Activated CD8-positive, alpha-beta T cell treated with anti-CD3 and anti-CD28 coated beads for 36 hours (primary cell): ENCODE data around the gene CMTM6. TPM values are rescaled to one million over a fixed set of nuclear protein-coding genes. Genes with fewer than 3 reads are reported as not detected.

Experiments
- ATAC-seq: fragments of 200-7000 bp; cut with Tn5 transposase; one replicate; pipeline ENCODE4 v1.10.0; 2021; ENCODE audit warnings: mild to moderate bottlenecking, moderate library complexity
- CTCF ChIA-PET: fragments of 350-600 bp; sonication (Branson Sonifier 250); formaldehyde crosslinking; loops from one replicate; lab custom pipeline; 2021; ENCODE audit warnings: antibody characterized with exemption; lab: Charles Lee
- POLR2A ChIA-PET: fragments of 350-600 bp; sonication (Branson Sonifier 250); formaldehyde crosslinking; loops from one replicate; lab custom pipeline; 2021; ENCODE audit warnings: antibody characterized with exemption; lab: Charles Lee
- DNase-seq: peaks from one replicate; pipeline ENCODE4 v3.0.0-alpha.2; 2020
- H3K27ac Mint-ChIP-seq: one replicate; pipeline ENCODE4 v1.8.0; 2021; ENCODE audit warnings: mild to moderate bottlenecking, mixed read lengths
- H3K27me3 Mint-ChIP-seq: one replicate; pipeline ENCODE4 v1.8.0; 2021; ENCODE audit warnings: mixed read lengths
- H3K36me3 Mint-ChIP-seq: one replicate; pipeline ENCODE4 v1.8.0; 2021; ENCODE audit warnings: low read depth, mixed read lengths
- H3K4me1 Mint-ChIP-seq: one replicate; pipeline ENCODE4 v1.8.0; 2021; ENCODE audit warnings: low read depth, mixed read lengths
- H3K4me3 Mint-ChIP-seq: one replicate; pipeline ENCODE4 v1.8.0; 2021; ENCODE audit warnings: mild to moderate bottlenecking, moderate library complexity, mixed read lengths
- H3K9me3 Mint-ChIP-seq: one replicate; pipeline ENCODE4 v1.8.0; 2021; ENCODE audit warnings: mixed read lengths
- CTCF ChIP-seq: fragments of 200-600 bp; IDR thresholded peaks from one replicate; pipeline ENCODE4 v1.8.0; 2022; ENCODE audit warnings: antibody characterized with exemption, mild to moderate bottlenecking
- intact Hi-C: fragments of 100-400 bp; cut with micrococcal nuclease; formaldehyde crosslinking; loops from one replicate; pipeline ENCODE4 v1.10.0; 2022
- total RNA-seq, 2 experiments: library from RNA; stranded (reverse); gene quantifications; one replicate each; pipeline ENCODE4 v1.2.3, GENCODE V29; 2021

CMTM6 gene, protein sequence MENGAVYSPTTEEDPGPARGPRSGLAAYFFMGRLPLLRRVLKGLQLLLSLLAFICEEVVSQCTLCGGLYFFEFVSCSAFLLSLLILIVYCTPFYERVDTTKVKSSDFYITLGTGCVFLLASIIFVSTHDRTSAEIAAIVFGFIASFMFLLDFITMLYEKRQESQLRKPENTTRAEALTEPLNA
- total RNA-seq, result 10 to 100 TPM; 49.8 to 50.1 TPM

DNA sequence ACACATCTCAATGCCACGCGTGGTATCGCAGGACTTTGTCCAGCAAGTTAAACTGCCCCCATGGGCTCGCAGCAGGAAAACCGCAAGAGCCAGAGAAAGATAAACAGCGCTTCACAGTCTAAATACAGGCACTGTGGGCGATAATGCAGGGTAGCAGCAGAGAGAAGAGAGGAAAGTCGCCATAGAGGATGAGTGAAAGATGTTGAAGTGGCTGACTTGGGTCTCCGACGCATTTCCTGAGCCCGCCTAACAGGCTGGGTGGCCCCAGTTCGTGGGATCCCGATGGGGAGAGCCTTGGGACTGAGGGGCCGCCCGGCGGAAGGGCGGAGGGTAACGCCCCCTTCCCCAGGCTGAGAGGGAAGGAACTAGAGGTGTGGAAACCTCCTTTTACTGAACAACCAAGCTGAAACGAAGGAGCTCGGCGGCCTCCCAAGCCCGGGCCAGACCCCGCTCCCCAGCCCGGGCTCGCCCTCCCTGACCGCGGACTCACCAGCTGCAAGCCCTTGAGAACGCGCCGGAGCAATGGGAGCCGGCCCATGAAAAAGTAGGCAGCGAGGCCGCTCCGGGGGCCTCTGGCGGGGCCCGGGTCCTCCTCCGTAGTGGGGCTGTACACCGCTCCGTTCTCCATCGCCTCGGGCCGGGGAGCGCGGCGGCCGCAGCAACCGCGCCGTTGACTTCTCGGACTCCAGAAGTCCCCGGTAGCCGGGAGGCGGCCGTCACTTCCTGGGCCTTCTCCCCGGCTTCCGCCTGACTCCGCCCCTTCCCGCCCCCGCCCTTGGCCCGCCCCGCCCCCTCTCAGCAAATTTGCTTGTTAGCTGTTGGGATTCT is at the start of gene CMTM6:
Gene CMTM6, minus strand, starts transcription at position 735 of the 828 bp plus-strand sequence. Its CDS starts 107 bp downstream, at position 628.
- H3K4me3 Mint-ChIP-seq, result peak within 1 kb of the TSS; percentile 97
- peaks cover 7% of the 10 kb centered on the region for H3K36me3 Mint-ChIP-seq
- no peak for TF ChIP-seq CTCF
- ATAC-seq (peak; percentile 83), DNase-seq (peak; percentile 77)
- no peaks in the 10 kb centered on the region for H3K9me3 Mint-ChIP-seq
- H3K4me1 Mint-ChIP-seq, result peaks cover 28% of the 10 kb centered on the region
- ChIA-PET POLR2A (interaction anchor here (0.9 to 1.0 kb wide), 3 partner anchors 9 to 131 kb away, joined by 3 to 4 read pairs (median 3); no protein-coding TSS in a partner anchor), CTCF (interaction anchor here (0.7 to 1.9 kb wide), 5 partner anchors 9 to 263 kb away, joined by 3 to 7 read pairs (median 4); no protein-coding TSS in a partner anchor)
- intact Hi-C loops, result no loop called here
- no peaks in the 10 kb centered on the region for H3K27me3 Mint-ChIP-seq
- peak within 1 kb of the TSS; percentile 93 for H3K27ac Mint-ChIP-seq

DNA sequence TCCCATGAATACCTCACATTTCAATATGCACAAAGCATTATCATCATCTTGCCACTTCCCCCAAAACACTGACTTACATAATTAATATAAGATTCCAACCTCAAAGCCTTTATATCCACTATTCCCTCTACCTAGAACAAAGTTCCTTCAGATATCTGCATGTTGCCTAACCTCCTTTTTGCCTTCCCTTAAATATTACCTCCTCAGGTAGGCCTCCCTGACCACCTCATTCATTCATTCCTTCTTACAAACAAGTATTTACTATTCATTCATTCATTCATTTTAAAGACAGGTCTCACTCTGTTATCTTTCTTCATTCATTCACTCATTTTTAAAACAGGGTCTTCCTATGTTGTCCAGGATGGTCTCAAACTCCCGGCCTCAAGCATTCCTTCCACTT is 49.4 kb upstream of the CMTM6 start:
- no peak for TF ChIP-seq CTCF
- POLR2A ChIA-PET, result interaction anchor here (2.3 kb wide), 1 partner anchor 18 kb away, joined by 9 read pairs; the partner anchor contains the start of gene DYNC1LI1
- no peak overlapping the region for H3K4me3 Mint-ChIP-seq
- no peaks in the 10 kb centered on the region for H3K27me3 Mint-ChIP-seq
- no peaks in the 10 kb centered on the region for H3K9me3 Mint-ChIP-seq
- intact Hi-C loops, result no loop called here
- no peaks in the 10 kb centered on the region for H3K36me3 Mint-ChIP-seq
- ATAC-seq, result no peak
- DNase-seq, result no peak
- CTCF ChIA-PET, result no interaction called here
- peaks cover 38% of the 10 kb centered on the region for H3K4me1 Mint-ChIP-seq
- no peak overlapping the region for H3K27ac Mint-ChIP-seq

DNA sequence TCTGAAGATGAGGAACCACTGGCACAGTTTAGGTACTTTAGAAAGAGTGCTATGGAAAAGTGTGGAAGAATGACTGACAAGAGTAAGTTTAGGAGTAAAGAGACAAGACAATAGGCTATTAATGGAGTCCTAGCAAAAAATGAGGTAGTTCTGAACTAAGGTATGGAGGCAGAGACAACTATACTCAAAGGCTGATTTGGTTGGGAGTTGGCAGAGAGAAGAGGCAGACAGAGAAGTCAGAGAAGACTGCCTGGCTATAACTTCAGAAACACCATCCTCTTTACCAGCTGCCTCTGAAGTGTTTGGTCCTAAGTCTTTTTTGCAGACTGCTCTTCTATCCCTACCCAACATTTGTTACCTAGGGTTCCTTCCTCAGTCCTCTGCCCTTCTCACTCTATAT is 48.8 kb upstream of the CMTM6 start:
- Mint-ChIP-seq H3K4me3 (no peak overlapping the region), H3K4me1 (peaks cover 34% of the 10 kb centered on the region), H3K27ac (no peak overlapping the region), H3K9me3 (no peaks in the 10 kb centered on the region), H3K36me3 (no peaks in the 10 kb centered on the region), H3K27me3 (no peaks in the 10 kb centered on the region)
- intact Hi-C loops, result no loop called here
- no peak for DNase-seq
- ChIA-PET POLR2A (interaction anchor here (2.3 kb wide), 1 partner anchor 18 kb away, joined by 9 read pairs; the partner anchor contains the start of gene DYNC1LI1), CTCF (no interaction called here)
- TF ChIP-seq CTCF, result no peak
- no peak for ATAC-seq

GRCh38 chr3:32551087-32551486 is 48.4 kb upstream of the CMTM6 start:
- Mint-ChIP-seq H3K36me3 (no peaks in the 10 kb centered on the region), H3K27ac (no peak overlapping the region), H3K4me1 (peaks cover 30% of the 10 kb centered on the region), H3K27me3 (no peaks in the 10 kb centered on the region), H3K4me3 (no peak overlapping the region), H3K9me3 (no peaks in the 10 kb centered on the region)
- ATAC-seq (no peak), DNase-seq (no peak)
- CTCF ChIA-PET, result no interaction called here
- TF ChIP-seq CTCF, result no peak
- intact Hi-C loops, result no loop called here
- POLR2A ChIA-PET, result interaction anchor here (2.3 kb wide), 1 partner anchor 19 kb away, joined by 9 read pairs; the partner anchor contains the start of gene DYNC1LI1
